ENCODE measurements around the gene KCND3. TPM values are rescaled to one million over a fixed set of nuclear protein-coding genes. Genes with fewer than 3 reads are reported as not detected.

The KCND3 gene
- total and polyA plus RNA-seq, 12 donors: 0.39 to 6.7 (median 3.1) TPM

DNA sequence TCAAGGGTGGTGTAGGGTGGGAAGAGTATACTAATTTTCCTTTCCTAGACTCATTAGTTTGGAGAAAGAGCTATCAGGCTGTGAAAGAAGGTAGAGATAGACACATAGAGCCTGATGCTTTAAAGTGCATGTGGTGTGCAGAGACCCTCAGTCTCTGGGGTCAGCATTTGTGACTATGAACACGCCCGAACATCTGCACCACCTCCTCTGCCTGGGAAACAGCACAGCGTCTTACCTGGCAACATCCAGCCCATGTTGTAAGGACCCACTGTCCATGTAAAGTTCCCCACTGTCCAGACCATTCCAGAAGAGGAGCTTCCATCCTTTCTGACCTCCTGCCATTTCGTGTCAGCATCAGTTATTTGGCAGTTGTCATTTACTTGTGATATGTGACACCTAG is 83.4 kb downstream of the KCND3 start:
- no peaks in the 10 kb centered on the region for H3K4me1 ChIP-seq (replicated peaks in 1 of 2)
- WGBS, 4 donors: 83 to 94% (median 87%) methylated on average over 4 of the region's 4 CpGs
- DNase-seq: no peak

DNA sequence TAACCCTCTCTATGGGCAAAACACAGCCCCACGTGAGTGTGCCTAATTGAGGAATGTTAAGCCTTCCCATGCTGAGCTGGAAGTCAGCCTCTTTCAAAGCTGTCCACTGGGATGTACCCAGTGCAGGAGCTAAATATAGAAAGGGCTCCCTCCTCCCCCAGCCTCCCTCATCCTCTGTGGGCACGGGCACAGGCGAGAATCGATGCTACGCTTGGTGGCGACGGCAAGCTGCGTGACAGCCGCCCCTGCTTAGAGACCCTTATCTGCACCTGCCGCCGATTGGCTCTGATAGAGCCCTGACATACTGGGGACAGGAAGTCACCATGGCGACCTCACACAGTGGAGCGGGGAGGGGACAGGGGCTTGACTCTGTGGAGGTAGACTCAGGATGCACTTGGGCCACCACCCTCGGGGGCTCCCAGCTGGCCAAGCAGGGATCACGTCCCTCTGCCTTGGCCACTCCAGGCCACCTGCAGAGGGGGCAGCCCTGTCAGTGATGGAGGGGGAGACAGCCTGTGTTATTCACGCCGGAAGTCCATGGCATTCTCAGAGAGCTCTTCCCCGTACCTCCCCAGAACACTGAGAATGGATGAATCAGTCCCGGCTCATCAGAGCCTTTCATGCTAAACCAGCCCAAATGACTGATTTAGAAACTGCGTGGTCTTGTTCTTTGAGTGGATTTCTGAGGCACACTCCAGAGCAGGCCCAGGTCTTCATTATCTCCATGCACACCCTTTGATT is 84.8 kb downstream of the KCND3 start:
- TF ChIP-seq POLR2A (IDR thresholded peaks at IDR 0.05): no peak
- TF ChIP-seq, protein P1, sequence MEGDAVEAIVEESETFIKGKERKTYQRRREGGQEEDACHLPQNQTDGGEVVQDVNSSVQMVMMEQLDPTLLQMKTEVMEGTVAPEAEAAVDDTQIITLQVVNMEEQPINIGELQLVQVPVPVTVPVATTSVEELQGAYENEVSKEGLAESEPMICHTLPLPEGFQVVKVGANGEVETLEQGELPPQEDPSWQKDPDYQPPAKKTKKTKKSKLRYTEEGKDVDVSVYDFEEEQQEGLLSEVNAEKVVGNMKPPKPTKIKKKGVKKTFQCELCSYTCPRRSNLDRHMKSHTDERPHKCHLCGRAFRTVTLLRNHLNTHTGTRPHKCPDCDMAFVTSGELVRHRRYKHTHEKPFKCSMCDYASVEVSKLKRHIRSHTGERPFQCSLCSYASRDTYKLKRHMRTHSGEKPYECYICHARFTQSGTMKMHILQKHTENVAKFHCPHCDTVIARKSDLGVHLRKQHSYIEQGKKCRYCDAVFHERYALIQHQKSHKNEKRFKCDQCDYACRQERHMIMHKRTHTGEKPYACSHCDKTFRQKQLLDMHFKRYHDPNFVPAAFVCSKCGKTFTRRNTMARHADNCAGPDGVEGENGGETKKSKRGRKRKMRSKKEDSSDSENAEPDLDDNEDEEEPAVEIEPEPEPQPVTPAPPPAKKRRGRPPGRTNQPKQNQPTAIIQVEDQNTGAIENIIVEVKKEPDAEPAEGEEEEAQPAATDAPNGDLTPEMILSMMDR (IDR thresholded peaks at IDR 0.05): no peak
- DNase-seq: no peak
- H3K27ac ChIP-seq: no peak overlapping the region
- H3K27me3 ChIP-seq: no peaks in the 10 kb centered on the region
- no peaks in the 10 kb centered on the region for H3K9me3 ChIP-seq (replicated peaks in 1 of 3)
- H3K4me3 ChIP-seq: no peak overlapping the region
- intact Hi-C loops (cut with DNase I): no loop called here
- H3K4me1 ChIP-seq (replicated peaks in 1 of 2): no peaks in the 10 kb centered on the region
- no peaks in the 10 kb centered on the region for H3K36me3 ChIP-seq (replicated peaks in 1 of 2)
- 64 to 68% (median 67%) methylated on average over 9 to 20 of the region's 20 CpGs for WGBS, 4 donors

More for the DNA sequence above, 83.4 kb downstream of the KCND3 start:
- H3K27ac ChIP-seq: no peak overlapping the region
- H3K36me3 ChIP-seq (replicated peaks in 1 of 2): no peaks in the 10 kb centered on the region
- intact Hi-C loops (cut with DNase I): no loop called here
- TF ChIP-seq, protein P1 (IDR thresholded peaks at IDR 0.05): no peak
- no peak for TF ChIP-seq POLR2A (IDR thresholded peaks at IDR 0.05)
- no peaks in the 10 kb centered on the region for H3K27me3 ChIP-seq
- no peaks in the 10 kb centered on the region for H3K9me3 ChIP-seq (replicated peaks in 1 of 3)
- no peak overlapping the region for H3K4me3 ChIP-seq

DNA sequence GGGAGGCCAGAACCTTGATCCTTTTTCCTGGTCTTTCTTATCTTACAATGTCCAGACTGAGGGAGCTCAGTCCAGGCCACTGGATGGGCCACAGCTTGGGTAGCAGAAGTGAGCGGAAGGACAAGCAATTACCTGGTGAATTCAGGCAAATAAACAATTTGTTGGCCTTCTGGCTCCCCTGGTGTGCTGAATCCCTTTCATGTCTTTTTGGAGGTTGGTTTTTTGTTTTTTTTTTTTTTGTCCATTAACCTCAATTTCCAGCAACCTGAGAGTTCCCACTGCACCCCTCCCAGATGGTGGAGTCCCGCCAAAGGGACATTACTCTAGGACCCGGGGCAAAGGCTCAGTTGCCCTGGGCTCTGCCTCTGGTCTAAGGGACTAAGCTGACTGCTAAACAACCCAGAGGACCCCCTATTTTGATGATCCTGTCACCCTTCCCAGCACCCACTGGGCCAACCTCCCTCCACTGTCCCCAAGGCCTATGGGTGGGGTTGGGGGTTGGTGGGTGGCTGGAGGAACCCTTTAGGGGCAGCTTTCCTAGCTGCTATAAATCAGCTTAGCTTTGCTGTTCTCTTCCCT is 85.5 kb downstream of the KCND3 start:
- WGBS, 4 donors: 94 to 98% (median 97%) methylated on average over 3 of the region's 3 CpGs
- H3K4me1 ChIP-seq (replicated peaks in 1 of 2): no peaks in the 10 kb centered on the region
- no peak overlapping the region for H3K27ac ChIP-seq
- H3K4me3 ChIP-seq: no peak overlapping the region
- no peaks in the 10 kb centered on the region for H3K9me3 ChIP-seq (replicated peaks in 1 of 3)
- TF ChIP-seq POLR2A (IDR thresholded peaks at IDR 0.05): no peak
- no peaks in the 10 kb centered on the region for H3K27me3 ChIP-seq
- H3K36me3 ChIP-seq (replicated peaks in 1 of 2): no peaks in the 10 kb centered on the region
- no peak for DNase-seq
- intact Hi-C loops (cut with DNase I): no loop called here

DNA sequence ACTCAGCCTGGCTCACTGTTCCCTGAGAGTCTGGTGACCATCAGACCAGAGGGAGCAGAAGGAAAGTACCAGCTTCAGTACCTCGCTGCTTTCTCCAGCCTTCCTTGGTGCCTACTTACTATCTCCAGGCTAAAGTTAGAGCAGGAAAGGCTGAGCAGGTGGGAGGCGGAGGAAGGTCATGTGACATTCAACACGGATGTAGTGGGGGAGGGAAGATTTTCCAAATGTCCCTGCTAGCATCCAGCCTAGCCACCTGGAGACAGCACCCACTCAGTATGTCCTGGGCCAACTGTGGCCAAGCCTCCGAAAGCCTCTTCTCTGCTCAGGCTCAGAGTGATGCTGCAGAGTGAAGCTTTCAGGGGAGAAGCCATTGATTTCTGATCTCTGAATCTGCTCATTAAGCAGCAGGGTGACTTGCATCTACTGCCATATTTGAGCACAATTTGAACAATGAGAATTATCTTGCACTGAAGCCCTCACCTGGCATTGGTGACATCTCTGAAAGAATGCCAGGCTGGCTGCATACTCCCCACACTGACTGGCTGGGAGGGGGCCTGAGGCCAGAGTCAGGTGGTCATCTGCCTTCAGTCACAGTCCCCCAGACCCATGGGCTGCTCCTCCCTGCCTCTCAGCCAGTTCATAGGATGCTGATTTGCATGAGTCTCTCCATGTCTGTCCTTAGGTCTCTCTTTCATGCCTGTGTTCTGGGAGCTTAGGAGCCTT is 86.2 kb downstream of the KCND3 start:
- Histone ChIP-seq H3K27me3 (no peaks in the 10 kb centered on the region), H3K9me3 (replicated peaks in 1 of 3) (no peaks in the 10 kb centered on the region), H3K27ac (no peak overlapping the region), H3K4me1 (replicated peaks in 1 of 2) (no peaks in the 10 kb centered on the region), H3K4me3 (no peak overlapping the region), H3K36me3 (replicated peaks in 1 of 2) (no peaks in the 10 kb centered on the region)
- no peak for TF ChIP-seq POLR2A (IDR thresholded peaks at IDR 0.05)
- TF ChIP-seq, protein P1 (IDR thresholded peaks at IDR 0.05): no peak
- 71 to 76% (median 75%) methylated on average over 4 of the region's 4 CpGs for WGBS, 4 donors
- intact Hi-C loops (cut with DNase I): no loop called here
- DNase-seq: no peak
